ENCODE data around the gene SLC26A1.

SLC26A1 gene

GRCh38 chr4:1013225-1014073 is 20.2 kb upstream of the SLC26A1 start:
- DNase-seq (ENCODE audit: low read depth in 2 of 2), result no peak

DNA sequence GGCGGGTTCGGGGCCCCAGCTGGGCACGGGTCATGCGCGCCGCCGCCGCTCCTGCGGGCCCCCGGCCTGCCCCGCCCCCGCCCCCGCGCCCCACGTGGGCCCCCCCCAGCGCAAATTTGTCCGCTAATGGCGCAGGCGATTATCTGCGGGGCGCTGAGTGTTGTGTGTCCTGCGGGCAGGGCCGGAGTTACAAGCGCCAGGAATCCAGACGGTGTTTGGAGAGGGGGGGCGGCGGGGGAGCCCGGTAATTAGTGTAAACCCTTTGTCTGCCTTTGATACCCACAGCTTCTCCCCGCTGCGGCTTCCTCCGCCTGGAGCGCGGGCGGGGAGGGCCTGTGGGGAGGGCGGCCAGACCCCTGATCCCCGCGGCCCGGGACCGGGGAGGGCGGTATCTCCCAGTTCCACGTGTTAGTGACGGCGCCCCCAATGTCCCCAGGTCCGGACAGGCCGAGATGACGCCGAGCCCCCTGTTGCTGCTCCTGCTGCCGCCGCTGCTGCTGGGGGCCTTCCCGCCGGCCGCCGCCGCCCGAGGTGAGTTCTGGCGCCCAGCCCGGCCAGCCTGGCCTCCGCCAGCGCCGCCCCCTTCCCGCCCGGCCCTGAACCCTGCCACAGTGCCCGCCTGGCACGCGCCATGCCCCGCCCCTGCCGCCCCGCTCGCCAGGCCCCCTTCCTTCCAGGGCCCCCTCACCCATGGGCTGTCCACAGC is 19.0 kb upstream of the SLC26A1 start:
- peak in 1 of 2 donors; percentile 25 for DNase-seq (ENCODE audit: low read depth in 2 of 2)

DNA sequence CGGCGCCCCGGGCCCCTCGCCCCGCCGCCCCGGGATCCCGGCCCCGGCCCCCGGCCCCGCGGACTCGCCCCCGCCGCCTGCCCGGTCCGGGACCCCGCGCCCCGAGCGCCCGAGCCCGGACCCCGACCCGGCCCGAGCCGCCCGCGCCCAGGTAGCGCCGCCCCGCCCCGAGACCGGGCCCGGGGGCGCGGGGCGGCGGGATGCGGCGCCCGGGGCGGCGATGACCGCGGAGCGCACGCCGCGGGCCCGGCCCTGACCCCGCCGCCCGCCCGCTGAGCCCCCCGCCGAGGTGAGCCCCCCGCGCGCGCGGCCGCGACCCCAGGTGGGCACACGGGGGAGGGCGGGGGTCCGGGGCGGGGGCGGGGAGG is 18.4 kb upstream of the SLC26A1 start:
- DNase-seq (ENCODE audit: low read depth in 2 of 2), result no peak

GRCh38 chr4:1011022-1011665 is 17.9 kb upstream of the SLC26A1 start, which contains the start of gene FGFRL1:
FGFRL1 (plus strand) TSS chr4:1011626; CDS start chr4:1012486, 860 bp downstream.
- DNase-seq (ENCODE audit: low read depth in 2 of 2), result peak; percentile 75 to 89

DNA sequence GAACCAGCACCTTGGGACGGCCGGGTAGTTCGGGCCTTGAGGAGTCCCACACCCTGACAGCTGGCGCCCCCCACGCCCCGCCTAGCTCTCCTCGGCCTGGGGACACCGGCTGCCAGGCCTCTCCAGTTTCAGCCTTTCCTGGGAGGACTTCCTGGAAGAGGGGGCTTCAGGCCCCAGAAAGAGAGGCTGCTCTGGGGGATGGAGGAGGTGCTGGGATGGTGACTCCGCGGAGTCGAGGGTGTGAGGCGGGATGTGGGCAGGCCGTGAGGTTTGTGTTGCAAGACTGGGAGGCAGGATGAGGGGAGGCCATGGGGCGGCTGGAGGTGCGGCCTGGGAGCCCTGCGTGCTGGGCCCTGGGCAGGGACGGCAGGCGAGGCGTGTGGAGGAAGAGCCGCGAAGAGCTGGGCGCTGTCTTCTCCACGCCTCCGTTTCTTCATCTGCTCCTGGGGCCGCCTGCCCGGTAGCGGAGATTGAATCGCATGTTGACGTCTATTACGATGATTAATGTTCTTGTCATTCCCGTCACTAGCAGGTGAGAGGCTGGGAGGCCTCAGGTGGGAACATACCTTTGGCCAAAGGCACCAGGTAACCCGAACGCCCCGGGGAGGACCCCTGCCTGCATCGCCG is 17.3 kb upstream of the SLC26A1 start:
- DNase-seq (ENCODE audit: low read depth in 2 of 2), result peak; percentile 38 to 55

DNA sequence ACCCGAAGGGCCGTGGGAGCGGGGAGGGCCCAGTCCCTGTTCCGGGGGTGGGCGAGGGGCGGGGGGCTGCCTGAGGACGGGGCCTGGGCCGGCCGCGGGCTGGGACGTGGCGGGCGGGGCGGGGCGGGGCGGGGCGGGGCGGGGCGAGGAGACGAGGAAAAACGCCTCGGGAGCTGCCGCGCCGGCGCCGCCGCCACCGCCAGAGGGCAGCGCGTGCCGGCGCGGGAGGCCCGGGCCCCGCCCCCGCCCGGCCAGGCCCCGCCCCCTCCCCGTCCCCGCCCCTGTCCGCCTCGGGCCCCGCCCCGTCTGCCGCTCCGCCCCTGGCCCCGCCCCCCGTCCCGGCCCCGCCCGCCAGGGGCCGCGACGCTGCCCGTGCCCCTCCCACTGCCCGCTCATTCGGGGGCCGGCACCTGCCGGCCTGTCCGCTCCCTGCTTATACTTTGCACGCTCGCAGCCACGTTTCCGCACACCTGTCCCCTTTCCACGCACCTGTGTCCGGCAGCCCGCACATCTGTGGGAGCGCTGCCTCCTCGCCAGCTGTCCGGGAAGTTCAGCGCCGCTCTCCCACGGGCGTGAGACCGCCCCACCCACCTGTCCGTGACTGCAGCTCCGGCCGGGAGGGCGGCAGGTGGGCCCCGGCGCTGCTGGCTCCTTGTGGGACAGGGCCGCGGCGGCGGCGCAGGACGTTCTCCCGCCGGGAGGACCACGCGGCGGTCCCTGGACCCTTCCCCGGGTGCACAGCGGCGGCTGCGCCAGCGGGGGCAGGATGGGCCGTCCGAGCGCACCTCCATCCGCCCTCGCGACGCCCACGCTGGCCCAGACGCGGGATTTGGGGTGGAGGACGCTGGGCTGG is 16.6 kb upstream of the SLC26A1 start:
- peak; percentile 34 to 68 for DNase-seq (ENCODE audit: low read depth in 2 of 2)

DNA sequence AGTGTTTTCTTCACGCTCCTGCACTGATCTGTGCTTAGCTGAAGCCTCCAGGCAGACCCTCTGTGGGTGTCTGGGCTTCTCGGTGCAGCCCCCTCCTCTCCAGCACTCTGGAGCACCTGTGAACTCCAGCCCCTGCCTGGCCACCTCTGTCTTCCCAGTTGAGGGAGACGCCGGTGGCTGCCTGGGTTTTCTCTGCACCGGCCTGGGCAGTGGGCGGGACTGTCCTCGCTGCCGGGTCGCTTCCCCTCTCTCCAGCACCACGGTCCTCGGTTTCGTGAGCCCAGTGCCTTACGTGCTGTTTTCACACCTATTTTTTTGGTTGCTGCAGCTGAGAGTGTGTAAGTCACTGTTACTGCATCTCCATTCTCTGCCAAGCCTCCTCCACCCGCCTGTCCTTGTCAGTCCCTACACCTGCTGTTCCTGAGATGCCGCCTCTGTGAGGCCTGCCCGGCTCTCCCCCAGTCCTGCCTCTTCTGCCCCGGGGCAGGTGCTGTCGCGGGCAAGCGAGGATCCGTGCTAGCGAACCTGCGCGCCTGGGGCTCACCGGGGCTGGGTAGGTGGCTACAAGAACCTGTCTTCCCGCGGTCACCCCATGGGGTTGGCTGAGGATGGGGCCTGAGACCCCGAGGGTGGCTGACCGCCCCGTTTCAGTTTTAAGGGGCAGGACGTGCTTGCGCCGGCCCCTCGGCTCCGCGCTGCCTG is 15.8 kb upstream of the SLC26A1 start:
- peak in 1 of 2 donors; percentile 14 for DNase-seq (ENCODE audit: low read depth in 2 of 2)

GRCh38 chr4:1006856-1007255 is 13.7 kb upstream of the SLC26A1 start:
- DNase-seq (ENCODE audit: low read depth in 2 of 2), result no peak

DNA sequence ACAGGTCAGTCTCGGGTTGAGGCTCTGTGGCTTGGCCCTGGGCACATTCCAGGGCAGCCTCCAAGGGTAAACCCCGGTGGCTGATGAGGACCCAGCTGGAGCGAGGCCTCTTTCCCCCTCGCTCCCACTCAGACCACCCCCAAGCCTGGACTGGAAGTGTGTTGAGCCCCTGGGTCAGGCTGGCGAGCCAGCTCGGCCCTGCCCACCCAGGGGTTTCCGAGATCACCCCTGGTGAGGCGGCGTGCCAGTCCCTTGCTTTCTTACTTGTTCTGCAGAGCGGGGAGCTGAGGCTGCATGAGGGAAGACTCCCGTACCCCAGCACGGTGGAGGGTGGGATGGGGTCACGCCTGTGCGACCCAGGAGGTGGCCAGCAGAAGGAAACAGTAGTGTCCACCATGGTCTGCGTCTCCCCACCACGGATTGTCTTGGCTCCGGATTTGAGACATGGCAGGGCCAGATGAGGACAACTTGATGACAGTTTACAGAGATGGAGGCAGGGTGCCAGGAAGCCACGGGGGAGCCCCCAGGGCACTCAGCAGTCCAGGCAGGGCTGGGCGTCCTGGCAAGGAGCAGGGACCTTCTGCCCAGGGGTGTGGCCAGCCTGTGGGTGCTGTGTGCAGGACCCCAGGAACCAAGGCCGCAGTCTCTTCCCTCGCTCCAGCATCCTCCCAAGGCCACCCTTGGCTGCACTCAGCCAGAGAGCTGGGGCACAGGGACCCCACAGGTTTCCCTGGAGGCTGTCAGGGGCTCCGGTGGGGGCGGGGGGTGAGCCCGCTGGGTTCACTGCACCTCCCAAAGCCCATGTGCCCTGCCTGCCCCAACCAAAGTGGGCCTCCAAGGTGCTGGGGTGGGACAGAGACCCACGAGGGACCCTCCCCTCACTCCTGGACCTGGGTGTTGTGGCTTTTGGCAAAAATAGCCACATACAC is 11.6 kb upstream of the SLC26A1 start:
- no peak for DNase-seq (ENCODE audit: low read depth in 2 of 2)

GRCh38 chr4:1004071-1004418 is 10.8 kb upstream of the SLC26A1 start:
- no peak for DNase-seq (ENCODE audit: low read depth in 2 of 2)

DNA sequence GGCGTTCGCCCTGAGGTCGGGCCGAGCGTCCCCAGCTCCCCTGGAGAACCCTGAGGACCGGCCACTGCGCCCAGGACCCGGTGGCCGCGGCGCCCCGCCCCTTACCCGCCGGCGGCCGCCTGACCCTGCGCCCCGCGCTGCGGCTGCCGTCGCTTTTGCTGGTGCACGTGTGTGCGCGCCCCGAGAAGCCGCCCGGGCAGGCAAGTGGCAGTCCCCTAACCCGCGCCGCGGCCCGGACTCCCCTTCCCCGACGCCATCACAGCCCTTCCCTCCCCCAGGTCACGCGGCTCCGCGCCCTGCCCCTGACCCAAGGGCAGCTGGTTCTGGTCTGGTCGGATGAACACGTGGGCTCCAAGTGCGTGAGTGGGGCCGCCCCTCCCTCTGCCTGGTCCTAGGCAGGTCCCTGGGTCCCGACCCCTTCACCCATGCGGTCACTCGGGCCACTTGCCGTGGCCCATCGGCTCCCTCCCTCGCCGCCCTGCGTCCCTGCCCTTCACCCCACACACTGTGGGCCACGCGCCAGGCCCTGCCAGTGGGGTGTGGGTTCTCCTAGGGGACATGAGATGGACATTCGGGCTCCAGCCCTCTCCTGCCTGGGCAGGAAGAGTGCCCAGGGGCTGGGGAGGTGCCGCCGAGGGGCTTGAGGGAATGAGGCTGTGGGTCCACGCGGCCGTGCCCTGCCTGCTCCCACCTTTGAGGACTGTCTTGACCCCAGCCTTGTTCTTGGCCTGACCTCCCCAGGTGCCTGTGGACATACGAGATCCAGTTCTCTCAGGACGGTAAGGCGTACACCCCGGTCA is 10.3 kb upstream of the SLC26A1 start:
- DNase-seq (ENCODE audit: low read depth in 2 of 2), result no peak

- no peak for DNase-seq (ENCODE audit: low read depth in 2 of 2)
Observed at GRCh38 chr4:1002631-1003251, 9.5 kb upstream of the SLC26A1 start.

DNA sequence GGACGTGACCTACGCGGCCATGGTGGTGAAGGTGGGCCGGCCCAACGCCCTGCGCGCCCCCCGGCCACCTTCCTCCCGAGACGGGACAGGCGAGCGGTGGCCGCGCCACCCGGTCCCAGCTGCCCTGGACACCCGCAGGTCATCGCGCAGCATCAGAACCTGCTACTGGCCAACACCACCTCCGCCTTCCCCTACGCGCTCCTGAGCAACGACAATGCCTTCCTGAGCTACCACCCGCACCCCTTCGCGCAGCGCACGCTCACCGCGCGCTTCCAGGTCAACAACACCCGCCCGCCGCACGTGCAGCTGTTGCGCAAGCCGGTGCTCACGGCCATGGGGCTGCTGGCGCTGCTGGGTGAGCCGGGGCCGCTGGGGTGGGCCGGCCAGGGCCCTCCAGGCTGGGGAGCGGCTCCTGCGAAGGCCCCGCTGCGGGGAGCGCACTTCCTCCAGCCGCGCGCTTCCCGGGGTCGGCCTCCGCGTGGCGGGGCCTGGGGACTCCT is 9.0 kb upstream of the SLC26A1 start:
- no peak for DNase-seq (ENCODE audit: low read depth in 2 of 2)

DNA sequence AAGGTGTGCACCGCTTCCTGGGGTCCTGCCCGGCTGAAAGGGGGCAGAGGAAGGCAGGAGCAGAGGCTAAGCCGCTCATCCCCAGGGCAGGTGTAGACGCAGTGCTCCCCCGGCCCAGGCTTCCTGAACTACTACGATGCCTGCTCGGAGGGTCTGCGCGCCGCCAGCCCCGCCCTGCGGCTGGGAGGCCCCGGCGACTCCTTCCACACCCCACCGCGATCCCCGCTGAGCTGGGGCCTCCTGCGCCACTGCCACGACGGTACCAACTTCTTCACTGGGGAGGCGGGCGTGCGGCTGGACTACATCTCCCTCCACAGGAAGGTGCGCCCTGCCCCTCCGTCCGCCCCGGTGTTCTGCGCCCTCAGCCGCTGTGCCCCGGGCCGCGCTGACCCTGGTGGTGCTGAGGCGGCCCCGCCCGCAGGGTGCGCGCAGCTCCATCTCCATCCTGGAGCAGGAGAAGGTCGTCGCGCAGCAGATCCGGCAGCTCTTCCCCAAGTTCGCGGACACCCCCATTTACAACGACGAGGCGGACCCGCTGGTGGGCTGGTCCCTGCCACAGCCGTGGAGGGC is 8.4 kb upstream of the SLC26A1 start:
- DNase-seq (ENCODE audit: low read depth in 2 of 2), result no peak

- no peak for DNase-seq (ENCODE audit: low read depth in 2 of 2)
Observed at GRCh38 chr4:1000686-1001260, 7.6 kb upstream of the SLC26A1 start.

- DNase-seq (ENCODE audit: low read depth in 2 of 2), result no peak
Observed at GRCh38 chr4:999882-1000425, 6.8 kb upstream of the SLC26A1 start.

Measured in stimulated activated CD8-positive, alpha-beta memory T cell treated with anti-CD3 and anti-CD28 coated beads, Interleukin-7, amount 100 ng/mL, for 4 hours (primary cell).